Esophagus squamous epithelium (tissue), 4 donors: Measurements from ENCODE around the gene PPARG.

ENCODE experiments used
- POLR2A ChIP-seq, 4 donors: fragments of 450-650 bp; IDR thresholded peaks; one replicate each; pipeline ENCODE4 v1.6.1; 2017; ENCODE audit warnings: antibody characterized with exemption in 4 of 4, mild to moderate bottlenecking in 4 of 4, moderate library complexity in 3 of 4
- TF ChIP-seq, protein P1 (sequence below), 6 experiments: fragments of 450-650 bp in 4 of 6; fragments of 200-600 bp in 2 of 6; sonication (generic) in 2 of 6; IDR thresholded peaks; one replicate each; pipeline ENCODE4 v1.5.1; 2016 to 2019; ENCODE audit warnings: antibody characterized with exemption in 6 of 6, mild to moderate bottlenecking in 4 of 6, moderate library complexity in 4 of 6

- TF ChIP-seq, protein P1, sequence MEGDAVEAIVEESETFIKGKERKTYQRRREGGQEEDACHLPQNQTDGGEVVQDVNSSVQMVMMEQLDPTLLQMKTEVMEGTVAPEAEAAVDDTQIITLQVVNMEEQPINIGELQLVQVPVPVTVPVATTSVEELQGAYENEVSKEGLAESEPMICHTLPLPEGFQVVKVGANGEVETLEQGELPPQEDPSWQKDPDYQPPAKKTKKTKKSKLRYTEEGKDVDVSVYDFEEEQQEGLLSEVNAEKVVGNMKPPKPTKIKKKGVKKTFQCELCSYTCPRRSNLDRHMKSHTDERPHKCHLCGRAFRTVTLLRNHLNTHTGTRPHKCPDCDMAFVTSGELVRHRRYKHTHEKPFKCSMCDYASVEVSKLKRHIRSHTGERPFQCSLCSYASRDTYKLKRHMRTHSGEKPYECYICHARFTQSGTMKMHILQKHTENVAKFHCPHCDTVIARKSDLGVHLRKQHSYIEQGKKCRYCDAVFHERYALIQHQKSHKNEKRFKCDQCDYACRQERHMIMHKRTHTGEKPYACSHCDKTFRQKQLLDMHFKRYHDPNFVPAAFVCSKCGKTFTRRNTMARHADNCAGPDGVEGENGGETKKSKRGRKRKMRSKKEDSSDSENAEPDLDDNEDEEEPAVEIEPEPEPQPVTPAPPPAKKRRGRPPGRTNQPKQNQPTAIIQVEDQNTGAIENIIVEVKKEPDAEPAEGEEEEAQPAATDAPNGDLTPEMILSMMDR (IDR thresholded peaks at IDR 0.05), result no peak
- no peak for TF ChIP-seq POLR2A (IDR thresholded peaks at IDR 0.05)
These were observed 80.7 kb downstream of the PPARG start for GRCh38 chr3:12369598-12369997.
